Right lobe of liver (tissue), 6 donors: ENCODE data around the gene NLGN1. TPM values are rescaled to one million over a fixed set of nuclear protein-coding genes. Genes with fewer than 3 reads are reported as not detected.

Experiments
- ATAC-seq, 4 donors: fragments of 200-7000 bp; cut with Tn5 transposase; one replicate each; pipeline ENCODE4 v1.9.1; 2020; ENCODE audit warnings: mild to moderate bottlenecking in 4 of 4, moderate library complexity in 4 of 4
- DNase-seq, 3 donors: peaks; one replicate each; pipeline ENCODE4 v3.0.0-alpha.2; 2020
- H3K27ac ChIP-seq, 3 donors: fragments of 200-600 bp; one replicate each; pipeline ENCODE4 v1.8.0; 2022
- H3K27me3 ChIP-seq, 2 donors: fragments of 200-600 bp; one replicate each; pipeline ENCODE4 v1.8.0; 2022
- H3K36me3 ChIP-seq, 4 donors: fragments of 200-600 bp; sonication (generic) in 1 of 4; one replicate each; pipeline versions ENCODE4 v1.5.1 to v1.8.0; 2017 to 2022; ENCODE audit warnings: control low read depth in 1 of 4
- H3K4me1 ChIP-seq, 4 donors: fragments of 200-600 bp; sonication (generic) in 1 of 4; one replicate each; pipeline versions ENCODE4 v1.5.1 to v1.8.0; 2017 to 2022; ENCODE audit warnings: control low read depth in 1 of 4
- H3K4me3 ChIP-seq, 3 donors: fragments of 200-600 bp; one replicate each; pipeline ENCODE4 v1.8.0; 2022
- H3K9me3 ChIP-seq, 4 donors: fragments of 200-600 bp; sonication (generic) in 1 of 4; one replicate each; pipeline versions ENCODE4 v1.5.1 to v1.8.0; 2017 to 2022; ENCODE audit warnings: control low read depth in 1 of 4
- CTCF ChIP-seq, 4 donors: fragments of 200-600 bp in 3 of 4; fragments of 450-650 bp in 1 of 4; IDR thresholded peaks; one replicate each; pipeline versions ENCODE4 v1.5.1 to v1.8.0; 2016 to 2022; ENCODE audit warnings: antibody characterized with exemption in 4 of 4, mild to moderate bottlenecking in 2 of 4
- POLR2A ChIP-seq: fragments of 450-650 bp; IDR thresholded peaks from one replicate; pipeline ENCODE4 v1.6.1; 2017; ENCODE audit warnings: antibody characterized with exemption, mild to moderate bottlenecking
- WGBS: methylation state at CpG from one replicate; pipeline ENCODE4 v1.1.6; 2018; ENCODE audit warnings: low coverage, low lambda C conversion rate; ENCODE audit not compliant: insufficient coverage; ENCODE audit errors: missing lambda C conversion rate; 5-methylcytosine and 5-hydroxymethylcytosine counted together
- intact Hi-C, 2 donors: fragments of 100-400 bp; cut with DNase I; formaldehyde crosslinking; loops; one replicate each; pipeline versions ENCODE4 v1.11.2 to v1.14.1; 2022
- total RNA-seq, 6 experiments: library from RNA; depleted of rRNA in 2 of 6; stranded (reverse); fragments of >200 nt in 2 of 6; fragmentation: NEBNext Ultra II Directional in 3 of 6; extraction: Animal tissue kit (Norgen Biotek cat#: 25700) in 3 of 6; gene quantifications; one replicate each; pipeline versions ENCODE4 v1.1.0 to v1.2.4, GENCODE V29; 2016 to 2023
- donor health status: DM: no; HTN: yes; CAD: no.
- donor health status: DM: no; HTN: no; CAD: no.
- donor health status: DM: no; HTN: no; CAD: no.
- donor health status: DM: no; HTN: yes; CAD: no.
- donor health status: DM: no; HTN: yes; CAD: no.

The NLGN1 gene
- total RNA-seq, 6 experiments from 2014 or later: 0.02 to 0.12 TPM; not detected in 4

- DNase-seq: no peak
- intact Hi-C loops: no loop called here
- Histone ChIP-seq H3K27ac (no peak overlapping the region), H3K27me3 (no peaks in the 10 kb centered on the region), H3K36me3 (no peaks in the 10 kb centered on the region), H3K4me1 (no peaks in the 10 kb centered on the region), H3K4me3 (no peak overlapping the region), H3K9me3 (no peaks in the 10 kb centered on the region)
- TF ChIP-seq POLR2A: no peak
- TF ChIP-seq CTCF (IDR thresholded peaks at IDR 0.05): no peak
- ATAC-seq: no peak
- 50% methylated on average over 2 of the region's 2 CpGs for WGBS
These were observed 466.0 kb downstream of the NLGN1 start for GRCh38 chr3:173863551-173863950.

GRCh38 chr3:173865900-173866498 lies 468.5 kb downstream of the NLGN1 start:
- no peak overlapping the region for H3K4me3 ChIP-seq
- 53% methylated on average over 7 of the region's 7 CpGs for WGBS
- no peak for TF ChIP-seq CTCF (IDR thresholded peaks at IDR 0.05)
- no peak for TF ChIP-seq POLR2A
- H3K36me3 ChIP-seq: no peaks in the 10 kb centered on the region
- no peaks in the 10 kb centered on the region for H3K4me1 ChIP-seq
- ATAC-seq (no peak), DNase-seq (no peak)
- H3K9me3 ChIP-seq: no peaks in the 10 kb centered on the region
- intact Hi-C loops: no loop called here
- H3K27ac ChIP-seq: no peak overlapping the region
- H3K27me3 ChIP-seq: no peaks in the 10 kb centered on the region

GRCh38 chr3:173869766-173870165 lies 472.2 kb downstream of the NLGN1 start:
- H3K27ac ChIP-seq: no peak overlapping the region
- H3K27me3 ChIP-seq: no peaks in the 10 kb centered on the region
- no peak overlapping the region for H3K4me3 ChIP-seq
- no peaks in the 10 kb centered on the region for H3K36me3 ChIP-seq
- H3K9me3 ChIP-seq: no peaks in the 10 kb centered on the region
- 36% methylated on average over 3 of the region's 3 CpGs for WGBS
- intact Hi-C loops: no loop called here
- TF ChIP-seq POLR2A (no peak), CTCF (IDR thresholded peaks at IDR 0.05) (no peak)
- no peak for ATAC-seq
- H3K4me1 ChIP-seq: no peaks in the 10 kb centered on the region
- no peak for DNase-seq

- Histone ChIP-seq H3K27ac (no peak overlapping the region), H3K36me3 (no peaks in the 10 kb centered on the region), H3K4me3 (no peak overlapping the region), H3K9me3 (no peaks in the 10 kb centered on the region), H3K4me1 (no peaks in the 10 kb centered on the region), H3K27me3 (no peaks in the 10 kb centered on the region)
- TF ChIP-seq POLR2A: no peak
- TF ChIP-seq CTCF (IDR thresholded peaks at IDR 0.05): no peak
- no peak for ATAC-seq
- intact Hi-C loops: no loop called here
- no peak for DNase-seq
- 55% methylated on average over 4 of the region's 4 CpGs for WGBS
These were observed 473.4 kb downstream of the NLGN1 start for GRCh38 chr3:173870976-173871375.

- no peaks in the 10 kb centered on the region for H3K36me3 ChIP-seq
- H3K27me3 ChIP-seq: no peaks in the 10 kb centered on the region
- H3K4me1 ChIP-seq: no peaks in the 10 kb centered on the region
- ATAC-seq: no peak
- no peak overlapping the region for H3K4me3 ChIP-seq
- DNase-seq: no peak
- TF ChIP-seq POLR2A: no peak
- no peak for TF ChIP-seq CTCF (IDR thresholded peaks at IDR 0.05)
- no peaks in the 10 kb centered on the region for H3K9me3 ChIP-seq
- no peak overlapping the region for H3K27ac ChIP-seq
- intact Hi-C loops: no loop called here
These were observed 478.2 kb downstream of the NLGN1 start for GRCh38 chr3:173875790-173876189.
